ENCODE data around the gene OXLD1.

The OXLD1 gene

DNA sequence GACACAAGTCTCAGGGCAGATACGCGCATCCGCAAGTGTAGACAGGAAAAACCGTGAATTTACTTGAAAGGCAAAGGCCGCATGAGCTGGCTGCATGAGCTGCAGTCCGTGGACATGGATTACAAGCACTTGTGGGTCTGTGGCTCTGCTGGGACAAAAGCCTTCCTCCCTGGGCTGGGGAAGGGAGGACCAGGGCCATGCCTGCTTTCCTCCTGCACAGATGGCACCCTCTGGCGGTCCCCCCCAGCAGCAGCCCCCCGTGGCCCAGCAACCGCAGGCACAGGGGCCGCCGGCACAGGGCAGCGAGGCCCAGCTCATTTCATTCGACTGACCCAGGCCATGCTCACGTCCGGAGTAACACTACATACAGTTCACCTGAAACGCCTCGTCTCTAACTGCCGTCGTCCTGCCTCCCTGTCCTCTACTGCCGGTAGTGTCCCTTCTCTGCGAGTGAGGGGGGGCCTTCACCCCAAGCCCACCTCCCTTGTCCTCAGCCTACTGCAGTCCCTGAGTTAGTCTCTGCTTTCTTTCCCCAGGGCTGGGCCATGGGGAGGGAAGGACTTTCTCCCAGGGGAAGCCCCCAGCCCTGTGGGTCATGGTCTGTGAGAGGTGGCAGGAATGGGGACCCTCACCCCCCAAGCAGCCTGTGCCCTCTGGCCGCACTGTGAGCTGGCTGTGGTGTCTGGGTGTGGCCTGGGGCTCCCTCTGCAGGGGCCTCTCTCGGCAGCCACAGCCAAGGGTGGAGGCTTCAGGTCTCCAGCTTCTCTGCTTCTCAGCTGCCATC lies 35.1 kb upstream of the OXLD1 start:
- DNase-seq, result no peak

DNA sequence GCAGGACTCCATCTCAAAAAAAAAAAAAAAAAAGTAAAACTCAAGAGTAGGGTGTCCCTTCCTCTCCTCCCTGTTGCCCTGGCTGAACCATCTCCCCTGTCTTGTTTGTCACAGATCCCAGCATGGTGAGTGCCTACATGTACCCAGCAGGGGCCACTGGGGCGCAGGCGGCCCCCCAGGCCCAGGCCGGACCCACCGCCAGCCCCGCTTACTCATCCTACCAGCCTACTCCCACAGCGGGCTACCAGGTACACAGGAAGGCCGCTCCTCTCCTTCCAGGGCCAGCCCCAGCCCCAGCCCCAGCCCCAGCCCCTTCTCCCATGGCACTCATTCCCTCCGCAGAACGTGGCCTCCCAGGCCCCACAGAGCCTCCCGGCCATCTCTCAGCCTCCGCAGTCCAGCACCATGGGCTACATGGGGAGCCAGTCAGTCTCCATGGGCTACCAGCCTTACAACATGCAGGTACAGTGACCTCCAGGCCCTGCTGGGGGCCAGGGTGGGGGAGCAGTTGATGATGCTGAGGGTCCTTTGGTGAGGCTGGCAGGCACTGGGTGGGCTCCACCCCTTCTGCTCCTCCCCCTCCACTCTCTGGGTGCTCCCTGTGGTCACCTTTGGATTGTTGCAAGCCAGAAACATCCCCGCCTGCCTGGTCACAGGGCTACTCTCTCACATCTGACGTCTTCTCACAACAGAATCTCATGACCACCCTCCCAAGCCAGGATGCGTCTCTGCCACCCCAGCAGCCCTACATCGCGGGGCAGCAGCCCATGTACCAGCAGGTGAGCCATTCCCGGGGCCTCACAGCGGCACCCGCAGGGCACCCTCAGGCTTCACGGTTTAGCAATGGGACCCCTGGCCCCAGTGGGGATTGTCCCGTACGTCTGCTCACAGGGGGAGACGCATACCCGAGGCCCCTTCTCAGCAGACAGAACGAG lies 34.2 kb upstream of the OXLD1 start:
- DNase-seq, result no peak

DNA sequence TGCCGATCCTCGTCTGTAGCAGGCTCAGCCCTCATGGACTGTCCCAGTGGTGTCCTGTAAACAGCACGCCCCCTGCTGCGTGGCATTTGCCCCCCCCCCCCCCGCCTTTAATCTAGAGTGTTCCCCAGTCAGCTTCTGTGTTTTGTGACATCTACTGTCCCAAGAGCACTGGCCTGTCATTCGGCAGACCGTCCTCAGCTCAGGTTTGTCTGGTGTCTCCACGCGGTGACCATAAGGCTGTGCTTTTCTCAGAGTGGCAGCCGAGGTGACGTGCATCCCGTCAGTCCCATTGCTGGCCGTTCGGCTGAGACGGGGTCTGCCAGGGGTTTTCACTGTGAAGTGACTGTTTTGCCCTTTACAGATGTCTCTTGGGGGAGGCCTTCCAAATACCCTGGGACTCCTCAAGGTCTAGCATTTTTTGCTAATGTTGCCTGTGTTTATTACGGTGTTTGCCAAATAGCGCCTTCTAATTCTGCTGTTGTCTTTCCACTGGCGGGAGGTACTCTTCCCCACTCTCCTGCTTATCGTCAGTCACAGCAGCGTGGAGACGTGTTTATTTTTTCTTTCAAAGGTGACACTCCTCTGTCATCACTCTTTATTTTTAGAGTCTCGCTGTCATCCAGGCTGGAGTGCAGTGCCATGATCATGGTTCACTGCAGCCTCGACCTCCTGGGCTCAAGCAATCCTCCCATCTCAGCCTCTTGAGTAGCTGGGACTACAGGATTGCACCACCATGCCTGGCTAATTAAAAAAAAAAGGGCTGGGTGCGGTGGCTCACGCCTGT lies 31.0 kb upstream of the OXLD1 start:
- no peak for DNase-seq

DNA sequence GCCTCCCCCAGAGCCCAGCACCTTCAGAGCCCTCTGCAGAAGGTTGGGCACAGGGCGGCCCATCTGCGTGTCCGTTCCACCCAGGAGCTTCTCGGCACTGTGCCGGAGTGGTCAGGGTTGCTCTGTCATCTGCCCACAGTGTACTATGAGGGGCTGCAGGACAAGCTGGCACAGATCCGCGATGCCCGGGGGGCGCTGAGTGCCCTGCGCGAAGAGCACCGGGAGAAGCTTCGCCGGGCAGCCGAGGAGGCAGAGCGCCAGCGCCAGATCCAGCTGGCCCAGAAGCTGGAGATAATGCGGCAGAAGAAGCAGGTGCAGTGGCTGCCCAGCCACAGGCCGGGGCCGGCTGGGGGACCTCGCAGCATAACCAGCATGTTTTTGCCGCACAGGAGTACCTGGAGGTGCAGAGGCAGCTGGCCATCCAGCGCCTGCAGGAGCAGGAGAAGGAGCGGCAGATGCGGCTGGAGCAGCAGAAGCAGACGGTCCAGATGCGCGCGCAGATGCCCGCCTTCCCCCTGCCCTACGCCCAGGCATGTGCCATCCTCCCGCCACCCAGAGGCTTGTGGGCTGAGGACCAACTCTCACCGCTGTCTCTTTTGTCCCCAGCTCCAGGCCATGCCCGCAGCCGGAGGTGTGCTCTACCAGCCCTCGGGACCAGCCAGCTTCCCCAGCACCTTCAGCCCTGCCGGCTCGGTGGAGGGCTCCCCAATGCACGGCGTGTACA lies 30.0 kb upstream of the OXLD1 start:
- no peak for DNase-seq

DNA sequence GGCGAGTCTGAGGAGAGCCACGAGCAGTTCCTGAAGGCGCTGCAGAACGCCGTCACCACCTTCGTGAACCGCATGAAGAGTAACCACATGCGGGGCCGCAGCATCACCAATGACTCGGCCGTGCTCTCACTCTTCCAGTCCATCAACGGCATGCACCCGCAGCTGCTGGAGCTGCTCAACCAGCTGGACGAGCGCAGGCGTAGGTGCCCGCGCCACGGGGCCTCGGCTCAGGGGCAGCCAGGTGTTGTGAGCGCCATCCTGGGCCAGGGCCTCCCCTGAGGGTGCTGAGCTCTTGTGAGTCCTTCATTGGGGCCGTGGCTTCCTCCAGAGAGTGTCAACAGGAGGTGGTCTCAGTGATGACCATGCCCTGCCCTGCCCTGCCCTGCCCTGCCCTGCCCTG lies 29.4 kb upstream of the OXLD1 start:
- DNase-seq, result no peak

DNA sequence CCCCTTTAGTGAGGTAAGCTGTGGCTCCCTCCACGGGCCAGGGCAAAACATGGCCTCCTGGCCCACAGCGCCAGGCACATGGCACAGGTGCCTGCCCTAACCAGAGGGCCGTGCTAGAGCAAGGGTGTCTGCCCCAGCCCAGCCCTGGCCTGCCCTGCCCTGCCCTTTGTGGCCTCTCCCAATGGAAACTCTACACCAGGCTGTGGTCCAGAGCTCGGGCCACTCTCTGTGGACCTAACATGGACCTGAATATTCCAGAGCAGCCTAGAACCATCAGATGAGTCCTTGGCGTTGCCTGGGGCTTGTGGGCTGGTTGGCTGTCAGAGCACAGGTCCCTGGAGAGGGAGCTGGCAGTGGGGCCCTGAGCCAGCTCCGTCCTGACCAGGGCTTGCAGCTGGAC lies 28.8 kb upstream of the OXLD1 start:
- no peak for DNase-seq

DNA sequence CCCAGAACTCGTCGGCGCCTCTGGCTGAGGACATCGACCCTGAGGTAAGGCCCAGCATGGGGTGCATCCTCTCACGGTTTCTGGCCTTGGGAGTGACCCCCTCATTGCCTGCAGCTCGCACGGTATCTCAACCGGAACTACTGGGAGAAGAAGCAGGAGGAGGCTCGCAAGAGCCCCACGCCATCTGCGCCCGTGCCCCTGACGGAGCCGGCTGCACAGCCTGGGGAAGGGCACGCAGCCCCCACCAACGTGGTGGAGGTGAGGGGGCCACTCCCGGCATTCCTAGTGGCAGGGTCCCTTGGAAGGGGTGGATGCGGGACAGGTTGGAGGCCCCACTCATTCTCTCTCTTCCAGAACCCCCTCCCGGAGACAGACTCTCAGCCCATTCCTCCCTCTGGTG lies 28.4 kb upstream of the OXLD1 start:
- DNase-seq, result no peak

DNA sequence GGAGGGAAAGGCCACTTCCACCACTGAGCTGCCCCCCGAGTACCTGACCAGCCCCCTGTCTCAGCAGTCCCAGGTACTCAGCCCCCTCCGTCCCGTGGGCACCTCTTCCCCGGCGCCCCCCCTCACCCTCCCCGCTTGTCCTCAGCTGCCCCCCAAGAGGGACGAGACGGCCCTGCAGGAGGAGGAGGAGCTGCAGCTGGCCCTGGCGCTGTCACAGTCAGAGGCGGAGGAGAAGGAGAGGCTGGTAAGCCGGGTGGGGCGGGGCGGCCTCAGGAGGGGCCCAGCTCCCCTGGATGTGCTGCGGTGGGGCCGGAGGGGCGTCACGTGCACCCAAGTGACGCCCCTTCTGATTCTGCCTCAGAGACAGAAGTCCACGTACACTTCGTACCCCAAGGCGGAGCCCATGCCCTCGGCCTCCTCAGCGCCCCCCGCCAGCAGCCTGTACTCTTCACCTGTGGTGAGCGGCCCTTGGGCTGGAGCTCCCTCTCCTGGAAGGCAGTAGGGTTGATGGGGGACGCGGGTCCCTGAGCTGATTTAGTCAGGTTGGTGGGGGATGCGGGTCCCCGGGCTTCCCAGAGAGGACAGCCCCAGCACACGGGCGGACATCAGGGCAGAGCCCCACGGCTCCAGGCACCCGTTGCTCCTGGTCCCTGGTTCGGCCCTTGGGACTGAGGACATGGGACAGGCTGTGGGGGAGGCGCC lies 27.3 kb upstream of the OXLD1 start:
- no peak for DNase-seq

DNA sequence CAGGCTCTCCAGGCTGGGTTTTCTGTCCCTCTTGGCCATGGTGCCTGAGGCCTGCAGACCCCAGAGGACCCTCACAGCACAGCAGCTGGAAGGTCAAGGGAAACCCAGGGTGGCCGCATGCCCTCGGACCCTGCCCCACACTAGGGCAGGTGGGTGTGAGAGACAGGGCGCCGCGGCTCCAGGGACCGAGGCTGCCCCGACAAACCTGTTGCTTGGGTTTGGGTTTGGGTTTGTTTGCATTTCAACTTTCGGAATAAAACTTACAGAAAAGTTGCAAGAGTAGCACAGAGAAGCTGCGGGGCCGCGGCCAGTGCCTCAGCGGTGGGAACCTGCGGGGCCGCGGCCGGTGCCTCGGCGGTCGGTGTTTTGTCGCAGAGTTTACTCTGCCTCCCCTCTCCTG lies 25.2 kb upstream of the OXLD1 start:
- DNase-seq, result no peak

DNA sequence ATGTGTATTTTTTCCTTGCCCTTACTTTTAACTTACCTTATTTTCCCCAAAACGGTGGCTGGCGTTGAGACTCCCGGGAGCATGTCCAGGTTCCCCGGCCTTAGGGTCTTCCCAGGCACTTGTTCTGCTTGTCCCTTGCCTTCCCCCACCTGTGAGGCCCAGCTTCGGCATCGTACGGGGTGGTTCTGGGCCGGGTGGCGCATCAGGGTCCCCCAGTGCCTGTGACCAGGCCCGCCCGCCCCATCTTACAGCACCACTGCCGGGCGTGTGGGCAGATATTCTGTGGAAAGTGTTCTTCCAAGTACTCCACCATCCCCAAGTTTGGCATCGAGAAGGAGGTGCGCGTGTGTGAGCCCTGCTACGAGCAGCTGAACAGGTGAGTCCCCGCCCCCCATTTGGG lies 24.8 kb upstream of the OXLD1 start:
- no peak for DNase-seq

DNA sequence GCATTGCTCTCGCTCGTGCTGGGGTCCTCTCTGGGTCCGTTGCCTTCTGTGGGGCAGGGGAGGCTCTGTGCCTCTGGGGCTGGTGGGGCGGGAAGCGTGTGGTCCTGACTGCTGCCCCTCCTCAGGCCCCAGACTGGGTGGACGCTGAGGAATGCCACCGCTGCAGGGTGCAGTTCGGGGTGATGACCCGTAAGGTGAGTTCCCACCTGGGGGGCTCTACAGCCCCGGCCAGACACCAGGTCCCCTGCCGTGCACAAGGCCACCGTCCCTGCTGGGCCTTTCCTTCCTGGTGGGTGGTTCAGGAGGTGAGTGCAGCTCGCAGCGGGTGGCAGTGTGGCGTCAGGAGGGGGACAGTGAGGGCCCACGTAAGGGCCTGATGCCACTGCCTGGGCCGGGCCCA lies 24.1 kb upstream of the OXLD1 start:
- no peak for DNase-seq

DNA sequence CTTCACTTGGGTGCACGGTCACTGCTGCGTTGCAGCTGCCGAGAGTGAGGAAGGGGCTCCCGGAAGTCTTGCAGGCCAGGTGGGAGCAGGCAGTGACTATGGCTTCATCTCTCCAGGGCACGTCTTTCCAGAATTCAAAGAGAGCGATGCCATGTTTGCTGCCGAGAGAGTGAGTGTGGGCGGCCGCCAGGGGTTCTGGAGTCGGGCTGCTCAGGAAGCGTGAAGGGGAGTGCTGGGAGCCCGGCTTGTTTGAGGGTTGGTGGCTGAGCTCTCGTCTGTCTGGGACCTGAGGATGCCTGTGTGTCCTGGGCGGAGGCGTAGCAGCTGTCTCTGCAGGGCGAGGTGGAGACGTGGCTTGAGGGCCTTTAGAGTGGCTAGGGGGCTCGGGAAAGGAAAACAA lies 23.7 kb upstream of the OXLD1 start:
- no peak for DNase-seq

DNA sequence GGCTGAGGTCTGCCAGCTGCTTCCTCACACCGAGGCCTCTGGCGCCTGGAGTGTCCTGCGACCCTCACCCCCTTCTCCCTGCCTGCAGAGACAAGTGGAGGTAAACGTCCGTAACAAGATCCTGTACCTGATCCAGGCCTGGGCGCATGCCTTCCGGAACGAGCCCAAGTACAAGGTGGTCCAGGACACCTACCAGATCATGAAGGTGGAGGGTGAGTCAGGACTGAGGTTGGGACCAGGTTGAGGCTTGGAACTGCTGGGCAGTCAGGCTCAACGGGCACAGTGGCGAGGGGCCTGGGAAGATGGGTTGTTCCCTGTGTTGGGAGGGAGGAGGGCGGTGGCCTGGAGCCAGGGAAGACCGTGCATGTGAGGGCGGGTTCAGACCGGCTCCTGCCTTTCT lies 22.2 kb upstream of the OXLD1 start:
- no peak for DNase-seq

DNA sequence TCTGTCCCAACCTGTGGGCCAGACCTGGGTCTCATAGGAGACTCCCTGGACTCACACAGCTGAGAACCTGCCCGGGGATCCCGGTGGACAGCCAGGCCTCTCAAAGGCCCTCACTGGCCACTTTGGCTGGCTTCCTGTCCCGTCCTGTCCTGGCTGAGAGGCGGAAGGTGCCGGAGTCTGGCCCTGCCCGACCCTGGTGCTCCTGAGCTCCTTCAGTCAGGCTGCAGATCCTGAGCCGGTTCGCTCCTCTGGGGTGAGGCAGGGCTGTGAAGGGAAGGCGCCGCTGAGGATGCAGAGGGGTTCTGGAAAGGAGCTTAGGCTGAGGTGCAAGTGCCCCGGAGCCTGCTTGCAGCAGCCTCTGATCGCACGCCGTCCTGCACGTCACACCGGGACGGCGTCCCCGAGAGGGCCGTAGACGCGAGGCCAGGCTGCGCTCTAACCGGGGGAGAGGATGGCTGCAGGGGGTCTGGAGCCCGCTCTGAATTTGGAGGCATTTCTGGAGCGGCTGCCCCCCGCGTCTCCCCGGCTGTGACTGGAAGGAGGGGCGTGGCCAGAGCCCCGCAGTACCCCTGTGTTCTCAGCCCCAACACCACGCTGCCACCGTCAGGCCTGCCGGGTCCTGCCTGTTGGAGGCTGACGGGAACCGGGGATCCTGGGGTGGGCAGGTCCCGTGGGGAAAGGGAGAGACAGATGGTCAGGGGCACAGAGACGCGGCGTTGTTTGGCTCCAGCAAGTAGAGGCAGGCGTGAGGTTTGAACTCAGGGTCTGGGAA lies 21.6 kb upstream of the OXLD1 start:
- DNase-seq, result no peak

DNA sequence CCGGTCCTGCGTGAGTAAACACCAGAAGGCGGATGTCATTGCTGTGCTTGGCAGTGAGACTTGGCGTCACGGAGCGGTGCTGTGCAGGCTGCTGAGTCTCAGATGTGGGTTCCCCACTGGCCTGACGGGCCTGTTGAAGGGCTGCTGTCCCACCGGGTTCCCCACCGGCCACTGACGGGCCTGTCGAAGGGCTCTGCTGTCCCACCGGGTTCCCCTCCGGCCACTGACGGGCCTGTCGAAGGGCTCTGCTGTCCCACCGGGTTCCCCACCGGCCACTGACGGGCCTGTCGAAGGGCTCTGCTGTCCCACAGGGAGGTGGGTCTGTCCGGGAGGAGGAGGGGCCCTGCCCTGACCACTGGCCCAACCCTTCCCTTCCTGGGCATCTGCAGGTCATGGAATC lies 20.2 kb upstream of the OXLD1 start:
- no peak for DNase-seq

DNA sequence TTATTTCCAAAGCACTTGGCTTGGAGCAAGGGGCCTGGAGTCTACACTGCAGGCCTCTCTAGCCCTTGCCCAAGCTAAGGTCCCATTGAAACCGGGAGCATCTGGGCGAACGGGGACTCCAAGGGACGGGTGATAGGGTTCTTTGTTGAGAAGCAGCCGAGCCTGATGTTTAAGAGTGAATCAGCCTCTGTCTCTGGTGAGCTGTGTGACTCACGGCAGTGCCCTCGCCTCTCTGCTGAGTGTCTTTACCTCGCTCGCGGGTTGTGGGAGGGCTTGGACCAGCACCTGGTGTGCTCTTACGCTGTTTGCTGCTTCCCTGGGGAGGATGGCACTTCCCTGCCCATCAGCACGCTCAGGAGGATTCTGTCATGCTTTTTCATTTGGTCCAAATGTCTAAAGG lies 18.7 kb upstream of the OXLD1 start:
- no peak for DNase-seq

DNA sequence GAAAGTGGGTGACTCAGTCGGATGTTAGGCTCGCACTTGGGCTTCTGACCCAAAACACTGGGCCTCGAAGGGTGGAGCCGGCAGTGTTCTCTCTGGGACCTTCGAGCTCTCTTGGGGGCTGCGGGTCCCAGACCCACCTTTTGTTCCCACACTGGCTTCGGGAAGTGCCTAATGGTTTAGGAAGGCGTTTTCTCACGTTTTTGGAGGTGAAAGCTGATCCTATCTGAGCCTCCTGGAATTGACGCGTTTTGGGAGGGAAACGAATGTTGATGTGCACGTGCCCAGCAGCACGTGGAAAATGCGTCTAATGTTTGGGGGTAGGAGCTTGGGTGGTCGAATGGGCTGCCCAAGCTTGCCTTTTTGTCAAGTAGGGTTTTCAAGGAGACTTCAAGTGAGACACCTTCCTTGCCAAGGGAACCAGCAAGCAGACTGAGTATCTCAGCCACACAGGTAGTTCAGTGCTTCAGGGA lies 18.1 kb upstream of the OXLD1 start:
- no peak for DNase-seq

DNA sequence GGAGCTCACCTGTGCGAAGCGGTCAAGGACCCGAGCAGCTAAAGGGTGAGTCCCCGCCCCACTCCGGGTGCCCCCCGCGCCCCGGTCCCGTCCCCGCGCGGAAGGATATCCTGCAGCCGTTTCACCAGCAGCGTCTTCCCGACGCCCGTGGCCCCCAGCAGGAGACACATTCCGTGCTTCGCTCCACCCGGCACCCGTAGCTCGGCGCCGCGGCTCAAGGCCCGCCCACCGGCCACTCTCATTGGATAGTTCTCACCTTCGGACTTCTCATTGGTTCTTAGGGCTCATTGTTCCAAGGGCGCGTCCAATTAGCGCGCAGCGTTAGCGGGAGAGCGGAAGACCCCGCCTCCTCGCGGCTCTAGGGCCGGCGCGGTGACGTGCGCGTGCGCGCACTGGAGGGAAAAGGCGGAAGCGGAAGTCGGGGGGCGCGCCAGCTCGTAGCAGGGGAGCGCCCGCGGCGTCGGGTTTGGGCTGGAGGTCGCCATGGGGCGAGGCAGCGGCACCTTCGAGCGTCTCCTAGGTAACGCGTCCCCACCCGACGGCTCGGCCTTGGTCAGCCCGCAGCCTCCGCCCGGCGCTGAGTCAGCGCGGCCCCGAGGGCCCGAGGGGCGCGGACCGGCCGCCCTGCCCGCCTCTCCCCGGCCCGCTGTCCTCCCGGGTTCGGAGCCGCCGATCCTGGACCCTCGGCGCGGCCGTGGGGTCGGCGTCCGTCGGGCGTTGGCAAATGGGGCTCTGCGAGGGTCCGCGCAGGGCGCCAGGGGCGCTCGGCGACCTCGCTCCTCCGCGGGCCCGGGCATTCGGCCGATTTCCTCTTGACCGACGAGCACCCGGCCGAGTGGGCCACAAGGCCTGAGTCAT lies 17.4 kb upstream of the OXLD1 start, which contains the start of the genes ARL16 and HGS:
ARL16 (minus strand) TSS at position 214 of the 858 bp plus-strand sequence; CDS start at position 170, 44 bp downstream.
HGS (plus strand) TSS at position 428 of the 858 bp plus-strand sequence; CDS start at position 484, 56 bp downstream.
- DNase-seq, result peak; percentile 94

DNA sequence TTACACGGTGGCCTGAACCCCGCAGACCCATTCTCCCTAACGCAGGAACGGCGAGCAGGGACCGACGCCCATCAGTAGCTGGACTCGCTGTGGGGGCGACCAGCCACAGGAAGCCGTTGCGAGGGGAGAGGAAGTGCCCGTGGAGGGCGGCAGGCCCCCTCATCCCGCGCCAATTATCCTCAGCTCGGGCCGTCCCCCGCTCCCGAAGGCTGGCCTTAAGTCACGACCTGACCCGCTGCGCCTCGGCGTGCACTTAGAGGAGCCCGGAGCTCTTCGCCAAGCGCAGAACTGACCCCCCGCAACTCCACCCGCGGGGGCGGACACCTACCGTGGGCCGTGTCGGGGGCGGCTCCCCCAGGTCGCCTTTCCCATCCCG lies 16.8 kb upstream of the OXLD1 start:
- no peak for DNase-seq

All from T-helper 9 cell (primary cell).